ENCODE results near the gene HYAL3.
"Not testable (repeated sequence)": the region's sequence is repeated elsewhere in the genome, so short reads cannot be mapped to it uniquely, and the experiment has no call there.

Gene HYAL3

GRCh38 chr3:50278123-50278879, 20.9 kb downstream of the HYAL3 start:
- H3K9me3 Mint-ChIP-seq: no peaks in the 10 kb centered on the region
- peaks cover 13% of the 10 kb centered on the region for H3K4me1 Mint-ChIP-seq (ENCODE audit: low read depth)
- no peak overlapping the region for H3K4me3 Mint-ChIP-seq
- no peaks in the 10 kb centered on the region for H3K36me3 Mint-ChIP-seq (ENCODE audit: low read depth)
- peaks cover 33% of the 10 kb centered on the region for H3K27me3 Mint-ChIP-seq (ENCODE audit: low read depth)
- H3K27ac Mint-ChIP-seq: no peak overlapping the region

- Mint-ChIP-seq H3K4me3 (no peak overlapping the region), H3K27ac (no peak overlapping the region), H3K36me3 (ENCODE audit: low read depth) (no peaks in the 10 kb centered on the region), H3K9me3 (no peaks in the 10 kb centered on the region), H3K27me3 (ENCODE audit: low read depth) (peaks cover 37% of the 10 kb centered on the region), H3K4me1 (ENCODE audit: low read depth) (peaks cover 18% of the 10 kb centered on the region)
These were observed 22.5 kb downstream of the HYAL3 start for GRCh38 chr3:50276762-50277101.

- peak overlapping the region; percentile 17 for H3K4me3 Mint-ChIP-seq
- H3K27me3 Mint-ChIP-seq (ENCODE audit: low read depth): peaks cover 37% of the 10 kb centered on the region
- peaks cover 21% of the 10 kb centered on the region for H3K4me1 Mint-ChIP-seq (ENCODE audit: low read depth)
- H3K9me3 Mint-ChIP-seq: no peaks in the 10 kb centered on the region
- peak overlapping the region; percentile 15 for H3K27ac Mint-ChIP-seq
- no peaks in the 10 kb centered on the region for H3K36me3 Mint-ChIP-seq (ENCODE audit: low read depth)
These were observed 23.0 kb downstream of the HYAL3 start for GRCh38 chr3:50275996-50276761.

DNA sequence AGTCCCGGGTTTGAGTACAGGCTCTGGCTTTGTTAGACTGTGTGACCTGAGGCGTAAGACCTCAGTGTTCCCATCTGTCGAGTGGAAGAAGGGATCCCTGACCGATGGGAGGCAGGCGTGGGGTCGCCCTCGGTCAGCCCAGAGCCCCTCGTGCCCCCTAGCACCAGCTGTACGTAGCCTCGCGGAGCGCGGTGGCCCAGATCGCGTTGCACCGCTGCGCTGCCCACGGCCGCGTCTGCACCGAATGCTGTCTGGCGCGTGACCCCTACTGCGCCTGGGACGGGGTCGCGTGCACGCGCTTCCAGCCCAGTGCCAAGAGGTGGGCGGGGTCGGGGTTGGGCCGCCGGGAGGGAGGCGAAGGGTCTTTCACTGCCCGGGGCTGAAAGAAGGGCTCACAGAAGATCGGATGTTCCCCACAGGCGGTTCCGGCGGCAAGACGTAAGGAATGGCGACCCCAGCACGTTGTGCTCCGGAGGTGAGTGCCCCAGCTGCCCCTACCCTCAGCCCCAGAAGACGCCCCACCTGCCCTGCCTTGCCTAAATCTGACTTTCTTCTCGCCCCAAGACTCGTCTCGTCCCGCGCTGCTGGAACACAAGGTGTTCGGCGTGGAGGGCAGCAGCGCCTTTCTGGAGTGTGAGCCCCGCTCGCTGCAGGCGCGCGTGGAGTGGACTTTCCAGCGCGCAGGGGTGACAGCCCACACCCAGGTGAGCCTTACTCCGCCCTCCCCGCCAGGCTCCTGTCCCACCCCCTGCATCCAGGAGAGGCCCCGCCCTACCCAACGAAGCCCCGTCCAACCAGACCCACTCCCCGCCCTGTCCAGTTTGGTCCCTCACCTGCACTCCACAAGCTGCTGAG, 23.8 kb downstream of the HYAL3 start:
- Mint-ChIP-seq H3K36me3 (ENCODE audit: low read depth) (no peaks in the 10 kb centered on the region), H3K27ac (peak overlapping the region; percentile 31), H3K27me3 (ENCODE audit: low read depth) (peaks cover 37% of the 10 kb centered on the region), H3K9me3 (no peaks in the 10 kb centered on the region), H3K4me3 (peak overlapping the region; percentile 17), H3K4me1 (ENCODE audit: low read depth) (peaks cover 21% of the 10 kb centered on the region)

- Mint-ChIP-seq H3K27me3 (ENCODE audit: low read depth) (peaks cover 37% of the 10 kb centered on the region), H3K27ac (no peak overlapping the region), H3K4me3 (peak overlapping the region; percentile 58), H3K36me3 (ENCODE audit: low read depth) (no peaks in the 10 kb centered on the region), H3K4me1 (ENCODE audit: low read depth) (peaks cover 21% of the 10 kb centered on the region), H3K9me3 (no peaks in the 10 kb centered on the region)
These were observed 24.7 kb downstream of the HYAL3 start for GRCh38 chr3:50274371-50275104.

DNA sequence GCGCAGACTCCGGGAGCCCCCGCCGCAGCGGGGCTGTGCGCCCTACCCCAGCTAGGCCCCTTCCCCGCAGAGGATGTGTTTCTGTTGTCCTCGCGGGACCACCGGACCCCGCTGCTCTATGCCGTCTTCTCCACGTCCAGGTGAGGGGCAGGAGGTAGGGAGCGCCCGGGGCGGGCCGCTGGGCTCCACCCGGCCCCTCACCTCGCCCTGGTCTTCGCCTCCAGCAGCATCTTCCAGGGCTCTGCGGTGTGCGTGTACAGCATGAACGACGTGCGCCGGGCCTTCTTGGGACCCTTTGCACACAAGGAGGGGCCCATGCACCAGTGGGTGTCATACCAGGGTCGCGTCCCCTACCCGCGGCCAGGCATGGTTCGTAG, 25.5 kb downstream of the HYAL3 start:
- no peaks in the 10 kb centered on the region for H3K36me3 Mint-ChIP-seq (ENCODE audit: low read depth)
- H3K9me3 Mint-ChIP-seq: no peaks in the 10 kb centered on the region
- peaks cover 21% of the 10 kb centered on the region for H3K4me1 Mint-ChIP-seq (ENCODE audit: low read depth)
- H3K27me3 Mint-ChIP-seq (ENCODE audit: low read depth): peaks cover 38% of the 10 kb centered on the region
- no peak overlapping the region for H3K4me3 Mint-ChIP-seq
- no peak overlapping the region for H3K27ac Mint-ChIP-seq

DNA sequence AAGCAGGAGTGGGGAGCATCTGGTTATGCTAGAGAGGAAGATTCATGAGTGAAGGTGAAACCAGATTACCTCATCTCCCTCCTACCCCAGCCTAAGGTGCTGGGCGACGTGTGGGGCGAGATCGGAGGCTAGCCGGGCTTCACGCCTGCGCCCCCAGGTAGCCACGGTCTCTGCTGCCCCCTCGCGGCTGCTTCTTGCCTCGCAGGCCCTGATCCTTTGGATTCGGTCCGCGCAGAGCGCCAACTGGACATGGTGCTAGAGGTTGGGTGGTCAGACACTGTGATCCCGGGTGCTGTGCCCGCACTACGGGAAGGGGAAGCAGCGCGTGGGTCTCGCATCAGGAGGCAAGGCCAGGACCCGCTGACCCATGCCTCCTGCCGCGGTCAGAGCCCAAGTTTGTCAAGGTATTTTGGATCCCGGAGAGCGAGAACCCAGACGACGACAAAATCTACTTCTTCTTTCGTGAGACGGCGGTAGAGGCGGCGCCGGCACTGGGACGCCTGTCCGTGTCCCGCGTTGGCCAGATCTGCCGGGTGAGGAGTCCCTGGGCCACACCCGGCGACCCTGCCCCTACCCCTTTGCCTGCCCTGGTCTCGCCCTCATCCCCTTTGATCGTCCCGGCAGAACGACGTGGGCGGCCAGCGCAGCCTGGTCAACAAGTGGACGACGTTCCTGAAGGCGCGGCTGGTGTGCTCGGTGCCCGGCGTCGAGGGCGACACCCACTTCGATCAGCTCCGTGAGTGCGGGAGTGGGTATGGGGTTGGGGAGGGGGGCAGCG, 26.1 kb downstream of the HYAL3 start:
- Mint-ChIP-seq H3K4me3 (peak overlapping the region; percentile 75), H3K27ac (no peak overlapping the region), H3K27me3 (ENCODE audit: low read depth) (peaks cover 40% of the 10 kb centered on the region), H3K36me3 (ENCODE audit: low read depth) (no peaks in the 10 kb centered on the region), H3K9me3 (no peaks in the 10 kb centered on the region), H3K4me1 (ENCODE audit: low read depth) (peaks cover 21% of the 10 kb centered on the region)

DNA sequence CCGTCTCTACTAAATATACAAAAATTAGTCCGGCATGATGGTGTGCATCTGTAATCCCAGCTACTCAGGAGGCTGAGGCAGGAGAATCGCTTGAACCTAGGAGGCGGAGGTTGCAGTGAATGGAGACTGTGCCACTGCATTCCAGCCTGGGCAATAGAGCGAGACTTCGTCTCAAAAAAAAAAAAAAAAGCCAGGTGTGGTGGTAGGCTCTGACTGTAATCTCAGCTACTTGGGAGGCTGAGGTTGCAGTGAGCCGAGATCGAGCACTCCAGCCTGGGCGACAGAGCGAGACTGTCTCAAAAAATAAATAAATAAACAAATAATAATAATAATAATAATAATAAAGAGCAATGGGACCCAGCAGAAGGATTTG, 26.7 kb downstream of the HYAL3 start:
- not testable (repeated sequence) for H3K27ac Mint-ChIP-seq; H3K36me3 Mint-ChIP-seq (ENCODE audit: low read depth); H3K9me3 Mint-ChIP-seq
- Mint-ChIP-seq H3K4me1 (ENCODE audit: low read depth) (peaks cover 21% of the 10 kb centered on the region), H3K4me3 (peak overlapping the region; percentile 75), H3K27me3 (ENCODE audit: low read depth) (peaks cover 40% of the 10 kb centered on the region)

- no peak overlapping the region for H3K27ac Mint-ChIP-seq
- H3K36me3 Mint-ChIP-seq (ENCODE audit: low read depth): no peaks in the 10 kb centered on the region
- H3K9me3 Mint-ChIP-seq: no peaks in the 10 kb centered on the region
- peaks cover 41% of the 10 kb centered on the region for H3K27me3 Mint-ChIP-seq (ENCODE audit: low read depth)
- H3K4me1 Mint-ChIP-seq (ENCODE audit: low read depth): peaks cover 21% of the 10 kb centered on the region
- no peak overlapping the region for H3K4me3 Mint-ChIP-seq
These were observed 27.8 kb downstream of the HYAL3 start for GRCh38 chr3:50271314-50271936.

- no peaks in the 10 kb centered on the region for H3K9me3 Mint-ChIP-seq
- peaks cover 35% of the 10 kb centered on the region for H3K27me3 Mint-ChIP-seq (ENCODE audit: low read depth)
- no peak overlapping the region for H3K27ac Mint-ChIP-seq
- no peak overlapping the region for H3K4me3 Mint-ChIP-seq
- H3K36me3 Mint-ChIP-seq (ENCODE audit: low read depth): no peaks in the 10 kb centered on the region
- H3K4me1 Mint-ChIP-seq (ENCODE audit: low read depth): peaks cover 17% of the 10 kb centered on the region
These were observed 28.6 kb downstream of the HYAL3 start for GRCh38 chr3:50270422-50271224.

DNA sequence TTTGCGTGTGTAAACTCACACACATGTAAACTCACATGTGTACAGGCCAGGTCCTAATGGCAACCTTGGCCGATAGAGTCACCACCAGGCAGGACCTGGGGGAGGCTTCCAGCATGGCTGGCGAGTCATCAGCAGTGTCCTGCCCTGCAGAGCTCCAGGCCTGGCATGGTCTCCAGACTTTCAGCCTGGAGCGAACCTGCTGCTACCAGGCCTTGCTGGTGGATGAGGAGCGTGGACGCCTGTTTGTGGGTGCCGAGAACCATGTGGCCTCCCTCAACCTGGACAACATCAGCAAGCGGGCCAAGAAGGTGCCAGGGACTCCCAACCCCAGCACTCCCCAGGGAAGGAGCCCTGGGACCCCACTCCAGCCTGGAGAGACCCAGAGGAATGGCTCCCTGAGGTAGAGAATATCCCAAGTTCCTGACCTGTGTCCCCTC, 29.2 kb downstream of the HYAL3 start:
- peaks cover 15% of the 10 kb centered on the region for H3K4me1 Mint-ChIP-seq (ENCODE audit: low read depth)
- no peak overlapping the region for H3K4me3 Mint-ChIP-seq
- no peaks in the 10 kb centered on the region for H3K36me3 Mint-ChIP-seq (ENCODE audit: low read depth)
- no peaks in the 10 kb centered on the region for H3K9me3 Mint-ChIP-seq
- peaks cover 28% of the 10 kb centered on the region for H3K27me3 Mint-ChIP-seq (ENCODE audit: low read depth)
- no peak overlapping the region for H3K27ac Mint-ChIP-seq

DNA sequence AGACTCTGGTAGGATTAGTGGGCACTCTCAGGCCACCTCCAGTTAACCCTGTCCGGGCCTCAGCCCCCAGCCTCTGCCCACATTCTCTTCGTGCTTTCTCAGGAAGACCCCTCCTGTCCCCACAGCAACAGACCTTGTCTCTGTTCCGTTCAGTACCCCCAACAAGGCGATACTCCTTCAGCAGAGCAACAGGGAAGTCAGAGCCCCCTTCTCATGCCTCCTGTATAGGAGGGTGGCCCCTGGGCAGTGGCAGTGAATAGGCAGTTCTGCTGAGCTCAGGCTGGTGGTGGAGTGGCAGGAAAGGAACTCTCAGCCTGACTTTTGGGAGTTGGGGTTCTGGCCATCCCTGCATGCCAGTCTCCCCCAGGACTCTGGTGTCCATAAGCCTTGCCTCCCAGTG, 29.7 kb downstream of the HYAL3 start:
- H3K36me3 Mint-ChIP-seq (ENCODE audit: low read depth): no peaks in the 10 kb centered on the region
- H3K27me3 Mint-ChIP-seq (ENCODE audit: low read depth): peaks cover 23% of the 10 kb centered on the region
- no peak overlapping the region for H3K4me3 Mint-ChIP-seq
- no peaks in the 10 kb centered on the region for H3K9me3 Mint-ChIP-seq
- no peak overlapping the region for H3K27ac Mint-ChIP-seq
- peaks cover 13% of the 10 kb centered on the region for H3K4me1 Mint-ChIP-seq (ENCODE audit: low read depth)

All from T-helper 1 cell treated with Interleukin-12 subunit alpha and Interleukin-12 subunit beta and Interleukin-4 antibody, amounts not matched to agents 30 μg/mL and 1 μg/mL, for 36 hours (primary cell).